Smooth muscle cell (in vitro differentiated cells): ENCODE measurements around the gene AQP7. TPM values are rescaled to one million over a fixed set of nuclear protein-coding genes. Genes with fewer than 3 reads are reported as not detected.

ENCODE experiments used
- DNase-seq: peaks from one replicate; lab custom pipeline; 2025; ENCODE audit not compliant: unreplicated experiment; lab: John Stamatoyannopoulos, UW
- H2AFZ ChIP-seq: fragments of 200-600 bp; sonication (generic); 2 replicates; pipeline ENCODE4 v1.6.0; 2016; ENCODE audit warnings: antibody characterized with exemption, low read depth, mild to moderate bottlenecking
- H3F3A ChIP-seq: fragments of 200-600 bp; sonication (generic); 2 replicates; pipeline ENCODE4 v1.6.0; 2017; ENCODE audit warnings: antibody characterized with exemption, low read depth
- H3K27ac ChIP-seq: fragments of 200-600 bp; sonication (generic); 2 replicates; pipeline ENCODE4 v1.5.1; 2016; ENCODE audit warnings: low read depth, mild to moderate bottlenecking
- H3K27me3 ChIP-seq: fragments of 200-600 bp; sonication (generic); 2 replicates; pipeline ENCODE4 v1.6.1; 2016; ENCODE audit warnings: low read depth, mild to moderate bottlenecking
- H3K36me3 ChIP-seq: fragments of 200-600 bp; sonication (generic); 2 replicates; pipeline ENCODE4 v1.5.1; 2016; ENCODE audit warnings: low read depth
- H3K4me1 ChIP-seq: fragments of 200-600 bp; sonication (generic); 2 replicates; pipeline ENCODE4 v1.5.1; 2016; ENCODE audit warnings: low read depth
- H3K4me2 ChIP-seq: fragments of 200-600 bp; sonication (generic); 2 replicates; pipeline ENCODE4 v1.6.0; 2016; ENCODE audit warnings: mild to moderate bottlenecking
- H3K4me3 ChIP-seq: fragments of 200-600 bp; sonication (generic); 2 replicates; pipeline ENCODE4 v1.5.1; 2016; ENCODE audit warnings: mild to moderate bottlenecking
- H3K79me2 ChIP-seq: fragments of 200-600 bp; sonication (generic); 2 replicates; pipeline ENCODE4 v1.6.0; 2016; ENCODE audit warnings: low read depth, mild to moderate bottlenecking
- H3K9ac ChIP-seq: fragments of 200-600 bp; sonication (generic); 2 replicates; pipeline ENCODE4 v1.6.0; 2016; ENCODE audit warnings: low read depth
- H3K9me3 ChIP-seq: fragments of 200-600 bp; sonication (generic); replicated peaks from 2 replicates; pipeline ENCODE4 v1.5.1; 2016; ENCODE audit warnings: low read depth
- H4K20me1 ChIP-seq: fragments of 200-600 bp; sonication (generic); 2 replicates; pipeline ENCODE4 v1.6.0; 2016; ENCODE audit warnings: low read depth
- WGBS: methylation state at CpG from one replicate; pipeline ENCODE4 v1.1.7; 2016; ENCODE audit warnings: low lambda C conversion rate; 5-methylcytosine and 5-hydroxymethylcytosine counted together
- polyA plus RNA-seq: library from polyadenylated mRNA; unstranded; fragments of >200 nt; fragmentation: Nextera tagmentation; extraction: Ambion mirVana; gene quantifications from 2 replicates; pipeline ENCODE4 v1.2.1, GENCODE V29; 2016
- small RNA-seq: library from RNA; depleted of rRNA; stranded (forward); fragments of <200 nt; gene quantifications from one replicate; pipeline ENCODE3, GENCODE V24; 2014
- total RNA-seq: library from RNA; depleted of rRNA; stranded (reverse); fragments of >200 nt; gene quantifications from 2 replicates; pipeline ENCODE4 v1.2.3, GENCODE V29; 2014
- TF ChIP-seq, protein P1 (sequence below): fragments of 200-600 bp; sonication (generic); IDR thresholded peaks from 2 replicates; pipeline ENCODE4 v1.5.1; 2017; ENCODE audit warnings: borderline replicate concordance, mild to moderate bottlenecking, antibody characterized with exemption; ENCODE audit not compliant: insufficient read depth, poor library complexity, severe bottlenecking

The AQP7 gene
- total and polyA plus RNA-seq, 2 experiments from 2014 or later: 0.45 to 0.76 TPM

DNA sequence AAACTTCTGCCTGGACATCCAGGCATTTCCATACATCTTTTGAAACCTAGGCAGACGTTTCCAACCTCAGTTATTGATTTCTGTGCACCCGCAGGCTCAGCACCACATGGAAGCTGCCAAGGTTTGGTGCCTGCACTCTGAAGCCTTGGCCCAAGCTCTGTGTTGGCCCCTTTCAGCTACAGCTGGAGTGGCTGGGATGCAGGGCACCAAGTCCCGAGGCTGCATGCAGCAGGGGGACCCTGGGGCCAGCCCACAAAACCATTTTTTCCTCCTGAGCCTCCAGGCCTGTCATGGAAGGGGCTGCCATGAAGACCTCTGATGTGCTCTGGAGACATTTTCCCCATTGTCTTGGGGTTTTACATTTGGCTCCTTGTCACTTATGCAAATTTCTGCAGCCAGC, 62.2 kb downstream of the AQP7 start:
- Histone ChIP-seq H3K27ac (no peak overlapping the region), H4K20me1 (no peaks in the 10 kb centered on the region), H3K27me3 (no peaks in the 10 kb centered on the region), H2AFZ (no peak overlapping the region), H3F3A (no peaks in the 10 kb centered on the region), H3K9ac (no peak overlapping the region), H3K4me1 (no peaks in the 10 kb centered on the region), H3K36me3 (peaks cover 38% of the 10 kb centered on the region), H3K79me2 (no peaks in the 10 kb centered on the region), H3K4me3 (no peak overlapping the region), H3K4me2 (no peak overlapping the region), H3K9me3 (no peaks in the 10 kb centered on the region)
- TF ChIP-seq, protein P1, sequence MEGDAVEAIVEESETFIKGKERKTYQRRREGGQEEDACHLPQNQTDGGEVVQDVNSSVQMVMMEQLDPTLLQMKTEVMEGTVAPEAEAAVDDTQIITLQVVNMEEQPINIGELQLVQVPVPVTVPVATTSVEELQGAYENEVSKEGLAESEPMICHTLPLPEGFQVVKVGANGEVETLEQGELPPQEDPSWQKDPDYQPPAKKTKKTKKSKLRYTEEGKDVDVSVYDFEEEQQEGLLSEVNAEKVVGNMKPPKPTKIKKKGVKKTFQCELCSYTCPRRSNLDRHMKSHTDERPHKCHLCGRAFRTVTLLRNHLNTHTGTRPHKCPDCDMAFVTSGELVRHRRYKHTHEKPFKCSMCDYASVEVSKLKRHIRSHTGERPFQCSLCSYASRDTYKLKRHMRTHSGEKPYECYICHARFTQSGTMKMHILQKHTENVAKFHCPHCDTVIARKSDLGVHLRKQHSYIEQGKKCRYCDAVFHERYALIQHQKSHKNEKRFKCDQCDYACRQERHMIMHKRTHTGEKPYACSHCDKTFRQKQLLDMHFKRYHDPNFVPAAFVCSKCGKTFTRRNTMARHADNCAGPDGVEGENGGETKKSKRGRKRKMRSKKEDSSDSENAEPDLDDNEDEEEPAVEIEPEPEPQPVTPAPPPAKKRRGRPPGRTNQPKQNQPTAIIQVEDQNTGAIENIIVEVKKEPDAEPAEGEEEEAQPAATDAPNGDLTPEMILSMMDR: no peak
- 94% methylated on average over 3 of the region's 3 CpGs for WGBS
- no peak for DNase-seq

Small RNA genes within 50 kb of the gene (small RNA-seq; reads per million reads assigned to genes)
- not detected for gene AL356218.2
- gene RF00019: not detected

Other genes with a start within 250 kb of the AQP7 start
- gene B4GALT1, start 235.2 kb downstream of the AQP7 start, total RNA-seq: 46.9 and 56.3 TPM in 2 replicates
- 49.2 and 49.3 TPM in 2 replicates for gene B4GALT1, start 235.2 kb downstream of the AQP7 start, polyA plus RNA-seq
- not detected in 2 replicates for gene SPINK4, start 162.4 kb downstream of the AQP7 start, total RNA-seq
- not detected in 2 replicates for gene SPINK4, start 162.4 kb downstream of the AQP7 start, polyA plus RNA-seq
- 34.1 and 39.9 TPM in 2 replicates for gene BAG1, start 137.9 kb downstream of the AQP7 start, total RNA-seq
- 43.3 and 56.4 TPM in 2 replicates for gene BAG1, start 137.9 kb downstream of the AQP7 start, polyA plus RNA-seq
- 112 and 124 TPM in 2 replicates for gene CHMP5, start 137.5 kb downstream of the AQP7 start, total RNA-seq
- gene CHMP5, start 137.5 kb downstream of the AQP7 start, polyA plus RNA-seq: 85.9 and 99.3 TPM in 2 replicates
- 19.3 and 20.5 TPM in 2 replicates for gene NFX1, start 112.1 kb downstream of the AQP7 start, total RNA-seq
- 18.4 and 22.8 TPM in 2 replicates for gene NFX1, start 112.1 kb downstream of the AQP7 start, polyA plus RNA-seq
- 20.9 and 33.3 TPM in 2 replicates for gene AQP3, start 45.0 kb upstream of the AQP7 start, total RNA-seq
- gene AQP3, start 45.0 kb upstream of the AQP7 start, polyA plus RNA-seq: 29.3 and 30.8 TPM in 2 replicates
- gene NOL6, start 71.4 kb upstream of the AQP7 start, total RNA-seq: 14.0 and 23.0 TPM in 2 replicates
- gene NOL6, start 71.4 kb upstream of the AQP7 start, polyA plus RNA-seq: 19.8 and 23.4 TPM in 2 replicates
- gene ANKRD18B, start 121.7 kb upstream of the AQP7 start, total RNA-seq: 0.04 and 0.27 TPM in 2 replicates
- 1.0 TPM in 1 of 2 replicates, not detected in the other for gene ANKRD18B, start 121.7 kb upstream of the AQP7 start, polyA plus RNA-seq